SK-N-SH (cell line): Measurements from ENCODE around the gene PGP.

Experiments used
- CTCF ChIP-seq: fragments of 200-600 bp; sonication (generic); IDR thresholded peaks from 2 replicates; pipeline ENCODE4 v1.6.1; 2017; ENCODE audit warnings: antibody characterized with exemption, mild to moderate bottlenecking, moderate library complexity
- EZH2phosphoT487 ChIP-seq: fragments of 200-600 bp; sonication (generic); IDR thresholded peaks from 2 replicates; pipeline ENCODE4 v1.6.1; 2017; ENCODE audit warnings: low read depth, mixed run types, mild to moderate bottlenecking, antibody characterized with exemption, moderate library complexity, borderline replicate concordance
- MXI1 ChIP-seq: IDR thresholded peaks from 2 replicates; pipeline ENCODE4 v1.6.1; 2012; ENCODE audit warnings: mild to moderate bottlenecking, low read depth, low read length, improper control_type of control experiment
- NFIC ChIP-seq: IDR thresholded peaks from 2 replicates; pipeline ENCODE4 v1.4.0; 2012; ENCODE audit warnings: borderline replicate concordance
- REST ChIP-seq: IDR thresholded peaks from 2 replicates; pipeline ENCODE4 v1.6.1; 2012; ENCODE audit warnings: mild to moderate bottlenecking, low read depth, low read length, moderate library complexity
- TAF1 ChIP-seq: IDR thresholded peaks from 2 replicates; pipeline ENCODE4 v1.6.1; 2012; ENCODE audit warnings: low read depth, mild to moderate bottlenecking, low read length, moderate library complexity, borderline replicate concordance
- USF1 ChIP-seq: IDR thresholded peaks from 2 replicates; pipeline ENCODE4 v1.4.0; 2012; ENCODE audit warnings: low read depth, borderline replicate concordance

GRCh38 chr16:2163211-2163881 is 51.3 kb downstream of the PGP start:
- no peak for TF ChIP-seq CTCF
- TF ChIP-seq MXI1 = no peak
- no peak for TF ChIP-seq REST
- TF ChIP-seq EZH2phosphoT487 = no peak
- TF ChIP-seq NFIC = no peak
- no peak for TF ChIP-seq TAF1
- TF ChIP-seq USF1 = no peak
